GM19099 (cell line): ENCODE results near the gene NUDC.

Experiments used
- POLR2A ChIP-seq: IDR thresholded peaks from 3 replicates; pipeline ENCODE4 v1.6.1; 2011; ENCODE audit warnings: low read depth; ENCODE audit not compliant: insufficient read length; ENCODE audit errors: extremely low read depth

The NUDC gene

DNA sequence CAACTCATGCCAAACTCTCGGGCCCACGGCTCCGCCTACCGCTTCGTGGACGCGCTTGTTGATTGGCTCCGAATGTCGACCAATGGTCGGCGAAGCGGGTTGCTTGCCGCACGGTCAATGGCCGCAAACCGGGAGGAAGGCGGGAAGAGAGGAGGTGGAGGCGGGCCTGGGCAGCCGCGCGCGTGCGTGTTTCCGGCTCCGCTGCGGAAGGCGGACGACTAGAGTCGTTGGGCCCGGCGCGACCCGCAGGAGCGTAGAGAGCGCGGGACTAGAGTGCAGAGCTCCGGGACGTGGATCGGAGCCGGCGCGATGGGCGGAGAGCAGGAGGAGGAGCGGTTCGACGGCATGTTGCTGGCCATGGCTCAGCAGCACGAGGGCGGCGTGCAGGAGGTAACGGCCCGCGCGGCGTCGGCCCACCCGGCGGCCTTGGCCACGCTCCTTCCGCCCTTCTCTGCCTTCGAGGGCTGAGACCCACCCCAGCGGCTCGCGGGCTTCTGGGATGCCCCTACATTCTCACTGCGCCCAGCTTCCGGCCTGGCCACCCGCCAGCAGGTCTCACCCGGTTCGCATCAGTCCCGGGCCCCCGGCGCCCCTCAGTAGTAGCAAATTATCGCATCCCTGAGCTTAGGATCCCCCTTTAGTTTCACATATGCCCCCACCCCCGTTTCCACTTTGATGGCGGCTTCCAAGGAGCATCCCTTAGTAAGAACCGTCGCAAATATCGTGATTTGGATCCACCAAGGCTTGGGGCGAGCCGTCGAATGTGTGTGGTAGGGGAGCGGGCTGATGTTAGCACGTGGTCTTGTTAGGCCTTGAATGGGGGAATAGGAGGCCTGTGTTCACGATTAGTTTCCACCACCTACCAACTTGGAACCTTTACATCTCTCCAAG is at the start of gene NUDC:
NUDC (plus strand) TSS at position 204 of the 891 bp plus-strand sequence; CDS start at position 310, 106 bp downstream.
- TF ChIP-seq POLR2A, result peak; percentile 87

DNA sequence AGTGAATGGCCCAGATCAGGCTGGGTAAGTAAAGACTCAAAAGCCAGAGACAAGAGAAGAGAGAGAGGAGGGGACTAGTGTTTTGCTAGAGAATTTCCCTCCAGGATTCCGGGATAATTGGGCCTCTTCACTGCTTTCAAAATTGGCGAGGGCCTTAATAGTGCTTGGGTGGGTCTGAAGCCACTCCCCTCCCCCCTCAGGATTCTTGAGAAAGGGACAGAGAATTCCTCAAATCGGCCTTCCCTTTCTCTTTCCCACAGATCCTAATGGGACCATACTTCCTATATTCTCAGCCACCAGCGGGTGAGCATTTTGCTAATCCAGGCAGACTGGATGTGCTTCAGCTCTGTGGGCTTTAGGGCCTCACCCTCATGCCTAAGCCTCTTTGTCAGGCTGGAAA is 46.6 kb upstream of the NUDC start:
- no peak for TF ChIP-seq POLR2A

DNA sequence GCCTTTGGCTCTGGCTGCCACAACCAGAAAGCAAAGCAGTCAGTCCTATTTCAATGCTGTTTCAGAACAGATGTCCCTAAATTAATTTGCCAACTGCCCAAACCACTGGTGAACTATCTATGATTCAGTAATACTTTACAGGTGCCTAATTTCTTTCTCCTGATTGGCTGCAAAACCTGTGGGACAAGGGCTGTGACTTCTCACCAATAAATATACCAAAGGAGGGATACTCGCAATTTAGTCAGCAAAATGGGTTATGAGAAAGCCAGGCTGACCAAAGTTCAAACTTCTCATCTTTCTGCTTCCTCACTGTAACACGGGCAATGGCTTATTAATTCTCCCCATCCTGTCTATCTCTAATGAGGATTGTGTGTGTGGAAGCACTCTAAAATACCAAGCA is 44.2 kb upstream of the NUDC start:
- TF ChIP-seq POLR2A, result no peak

DNA sequence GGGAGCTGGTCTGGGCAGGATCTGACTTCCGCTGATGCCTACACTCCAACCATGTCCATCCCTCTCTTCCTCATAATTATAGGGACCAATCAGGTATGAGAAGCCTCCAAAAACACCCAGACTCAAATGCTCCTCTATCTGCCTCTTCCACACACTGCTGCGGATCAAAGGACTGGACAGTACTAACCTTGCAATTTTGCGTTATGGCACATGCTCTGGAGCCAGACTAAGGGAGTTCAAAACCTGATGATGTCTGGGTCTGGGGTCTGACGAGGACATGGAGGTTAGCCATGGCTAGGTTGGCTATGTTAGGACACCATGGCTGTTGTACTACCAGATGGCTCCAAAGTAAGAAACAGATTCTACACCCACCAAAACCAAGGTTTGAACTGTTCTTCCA is 41.8 kb upstream of the NUDC start:
- TF ChIP-seq POLR2A, result no peak

DNA sequence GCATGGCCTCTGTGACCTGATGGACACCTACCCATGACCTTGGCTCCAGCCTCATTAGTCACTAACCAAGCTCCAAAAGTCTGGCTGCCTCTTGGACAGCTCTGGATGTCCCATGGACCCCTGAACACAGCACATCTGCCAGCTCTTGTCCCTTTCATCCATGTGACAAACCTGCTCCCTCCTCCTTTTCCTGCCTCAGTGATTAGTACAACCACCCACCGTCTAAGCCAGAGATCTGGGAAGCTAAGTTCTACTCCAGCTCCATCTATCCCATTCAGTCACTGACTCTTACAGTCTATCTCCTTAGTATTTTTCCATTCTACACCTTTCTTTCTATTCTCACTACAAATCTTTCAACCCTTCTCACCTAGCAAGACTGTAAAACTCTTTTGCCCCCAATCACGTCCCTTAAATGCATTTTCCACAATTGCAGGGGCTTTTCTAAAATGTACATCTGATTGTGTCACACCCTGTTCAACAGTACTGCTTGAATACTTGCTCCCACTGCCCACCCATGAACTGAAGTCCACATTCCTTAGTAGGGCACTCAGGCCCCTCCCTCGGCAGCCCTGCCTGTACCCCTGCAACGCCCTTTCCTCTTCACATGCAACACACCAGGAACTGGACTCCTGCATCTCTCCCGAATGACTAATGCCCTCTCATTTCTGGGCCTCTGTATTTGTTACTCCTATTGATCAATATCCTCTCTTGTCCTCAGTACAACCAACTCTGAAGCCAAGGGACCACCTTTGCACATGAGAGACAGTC is 38.7 kb upstream of the NUDC start:
- no peak for TF ChIP-seq POLR2A

DNA sequence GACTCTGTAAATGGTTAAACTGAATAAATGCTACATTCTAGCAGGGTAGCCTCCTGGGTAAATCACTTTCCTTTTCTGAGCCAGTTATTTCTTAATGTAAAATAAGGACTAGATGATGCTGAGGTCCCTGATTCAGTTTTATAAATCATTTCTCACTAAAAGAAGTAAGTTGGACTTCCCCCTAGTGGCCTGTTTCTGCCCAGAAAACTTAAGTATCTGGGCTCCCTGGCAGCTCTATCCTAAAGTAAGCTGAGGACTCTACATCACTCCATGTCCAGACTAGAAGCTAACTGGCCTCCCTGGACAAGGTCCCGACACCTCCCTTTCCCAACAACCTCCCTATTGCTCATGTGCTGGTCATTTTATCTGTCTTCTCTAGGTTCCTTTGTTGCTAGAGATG is 34.4 kb upstream of the NUDC start:
- TF ChIP-seq POLR2A, result no peak

DNA sequence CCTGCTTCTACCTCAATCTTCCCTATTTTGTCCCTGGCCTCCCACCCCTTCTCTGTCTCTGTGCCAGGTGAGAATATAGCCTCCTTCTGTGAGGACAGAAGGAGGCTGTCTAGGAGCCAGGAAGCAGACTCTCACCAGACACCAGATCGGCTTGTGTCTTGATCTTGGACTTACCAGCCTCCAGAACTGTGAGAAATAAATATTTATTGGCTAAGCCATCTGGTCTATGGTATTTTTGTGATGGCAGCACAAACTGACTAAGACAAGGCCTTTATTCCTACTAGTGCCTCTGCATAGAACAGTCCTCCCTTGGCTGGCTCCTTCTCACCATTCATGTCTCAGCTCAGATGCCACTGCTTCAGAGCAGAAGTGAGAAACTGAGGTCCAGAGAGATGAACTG is 33.3 kb upstream of the NUDC start:
- no peak for TF ChIP-seq POLR2A

DNA sequence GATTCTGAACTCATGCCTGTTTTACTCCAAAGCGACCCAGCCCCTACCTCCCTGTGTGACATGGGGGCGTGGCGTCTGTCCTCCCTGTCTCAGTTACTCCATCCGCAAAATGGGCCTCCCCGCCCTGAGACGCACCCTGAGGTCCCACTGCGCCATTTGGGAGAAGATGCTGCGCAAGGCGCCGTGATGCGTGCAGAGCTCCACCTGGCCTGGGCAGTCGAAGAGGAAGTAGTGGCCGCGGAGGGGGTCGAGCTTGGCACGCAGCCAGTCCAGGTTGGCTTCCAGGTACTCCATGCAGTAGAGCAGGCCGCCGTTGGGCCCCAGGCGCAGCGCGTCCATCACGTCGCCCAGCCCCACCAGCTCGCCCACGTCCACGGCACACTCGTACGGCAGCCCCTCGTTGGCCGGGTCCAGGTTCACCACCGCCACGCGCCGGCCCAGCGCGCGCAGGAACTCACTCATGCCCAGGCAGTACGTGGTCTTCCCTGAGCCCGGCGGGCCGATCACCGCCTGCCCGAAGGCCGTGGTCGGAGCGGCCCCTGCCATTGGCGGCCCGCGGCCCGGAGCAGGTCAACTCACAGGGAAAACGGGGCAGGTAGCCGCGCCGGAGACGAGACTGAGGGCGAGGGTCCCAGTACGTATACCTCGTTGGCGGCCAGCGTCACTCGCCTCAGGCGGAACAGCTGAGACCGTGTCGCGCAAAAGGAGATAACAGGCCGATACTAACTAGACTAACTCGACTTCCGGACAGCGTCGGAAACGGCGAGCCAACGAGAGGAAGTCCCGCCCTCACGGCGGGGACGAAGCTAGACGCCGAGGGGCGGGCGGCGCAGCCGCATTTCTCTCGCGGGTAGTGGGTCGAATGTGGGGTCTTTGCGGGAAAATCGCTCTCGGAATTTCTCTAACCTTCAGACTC is 31.7 kb upstream of the NUDC start, which contains the start of gene GPN2:
GPN2 (minus strand) TSS at position 733 of the 916 bp plus-strand sequence; CDS start at position 546, 187 bp downstream.
- TF ChIP-seq POLR2A, result peak; percentile 88

DNA sequence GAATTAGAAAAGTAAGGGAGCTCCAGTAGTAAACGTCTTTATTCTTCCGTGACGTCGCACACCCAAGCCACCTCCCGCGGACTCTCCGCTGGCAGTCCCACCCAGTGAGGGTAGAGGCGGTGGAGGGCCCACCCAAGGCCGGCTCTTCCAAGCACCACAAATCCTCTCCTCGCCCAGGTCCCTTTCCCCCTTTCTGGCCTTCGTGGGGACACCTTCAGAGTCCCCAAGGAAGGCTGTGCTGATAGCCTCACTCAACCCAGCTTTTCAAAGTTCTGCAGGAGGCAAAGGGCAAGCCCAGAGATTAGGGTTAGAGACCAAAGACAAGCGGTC is 31.1 kb upstream of the NUDC start:
- TF ChIP-seq POLR2A, result no peak

DNA sequence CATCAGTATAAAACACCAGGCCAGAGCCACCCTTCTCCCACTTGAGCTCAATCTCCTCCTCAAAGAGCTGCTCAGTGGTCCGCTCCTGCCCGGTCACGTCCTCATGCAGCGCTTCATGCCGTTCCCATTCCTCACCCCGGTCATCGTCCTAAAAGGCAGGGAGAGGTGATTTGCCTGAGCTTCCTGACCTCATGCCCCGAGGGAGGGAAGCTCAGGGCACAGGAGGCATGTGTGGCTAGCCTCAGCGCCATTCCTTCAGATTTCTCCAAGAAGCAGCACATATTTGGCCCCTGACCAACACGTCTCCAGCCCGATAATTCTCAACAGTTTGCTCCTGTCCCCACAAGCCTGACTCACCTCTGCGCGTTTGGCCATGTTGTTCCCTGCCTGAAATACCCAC is 27.3 kb upstream of the NUDC start:
- no peak for TF ChIP-seq POLR2A

DNA sequence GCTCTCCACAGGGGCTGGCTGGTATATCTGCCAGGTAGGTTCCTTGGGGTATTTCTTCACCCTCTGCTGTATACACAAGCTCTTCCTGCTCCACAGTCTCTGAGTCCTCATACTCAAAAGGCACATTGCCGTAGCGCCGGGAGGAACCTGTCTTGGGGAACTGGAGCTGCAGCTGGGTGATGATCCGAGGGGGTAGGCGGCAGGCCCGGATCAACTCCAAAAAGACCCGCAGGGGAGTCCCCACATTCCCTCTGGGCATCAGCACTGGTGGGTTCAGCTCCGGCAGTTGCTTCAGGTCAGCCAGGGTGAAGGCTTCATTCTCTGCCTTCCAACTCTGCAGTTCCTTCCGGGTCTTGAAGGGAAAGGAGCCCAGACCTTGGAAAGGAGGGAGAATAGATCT is 24.2 kb upstream of the NUDC start:
- no peak for TF ChIP-seq POLR2A

DNA sequence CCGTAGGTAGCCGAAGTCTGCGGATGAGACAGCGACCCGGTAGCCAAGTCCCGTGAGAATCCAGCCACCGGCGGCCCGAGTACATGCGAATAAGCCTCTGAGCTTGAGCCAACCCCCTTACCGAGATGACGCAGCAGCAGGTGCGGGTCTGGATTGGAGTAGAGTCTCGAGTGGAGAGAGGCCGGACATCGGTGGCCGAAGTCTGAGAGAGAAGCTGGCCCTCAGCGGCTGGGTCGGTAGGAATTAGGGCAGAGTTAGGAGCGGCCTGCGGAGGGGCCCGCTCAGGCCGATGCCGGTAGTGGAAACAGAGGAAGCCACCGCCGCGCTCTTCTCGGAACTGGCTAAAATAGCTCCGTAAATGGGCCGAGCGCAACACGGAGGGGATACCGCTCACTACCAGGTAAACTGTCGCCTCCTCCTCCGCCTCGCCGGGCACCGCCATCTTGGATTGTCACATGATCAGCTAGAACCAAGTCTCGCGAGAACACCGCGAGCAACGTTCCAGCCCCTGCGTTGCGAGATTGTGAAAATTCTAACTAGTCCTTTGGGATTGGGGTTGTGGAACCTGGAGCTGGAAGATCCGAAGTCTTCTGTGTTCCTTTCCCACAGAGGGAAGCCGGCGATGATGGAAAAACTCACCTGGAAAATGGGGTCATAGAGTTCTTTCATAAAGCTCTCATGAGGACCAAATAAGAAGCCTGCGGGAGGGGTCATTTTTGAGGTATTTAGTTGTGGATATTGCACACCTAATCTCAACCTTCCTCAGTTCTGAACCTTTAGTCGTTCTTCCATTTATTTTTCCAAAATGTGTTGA is 21.3 kb upstream of the NUDC start, which contains the start of gene GPATCH3:
GPATCH3 (minus strand) TSS at position 467 of the 814 bp plus-strand sequence; CDS start at position 442, 25 bp downstream.
- peak; percentile 93 for TF ChIP-seq POLR2A

DNA sequence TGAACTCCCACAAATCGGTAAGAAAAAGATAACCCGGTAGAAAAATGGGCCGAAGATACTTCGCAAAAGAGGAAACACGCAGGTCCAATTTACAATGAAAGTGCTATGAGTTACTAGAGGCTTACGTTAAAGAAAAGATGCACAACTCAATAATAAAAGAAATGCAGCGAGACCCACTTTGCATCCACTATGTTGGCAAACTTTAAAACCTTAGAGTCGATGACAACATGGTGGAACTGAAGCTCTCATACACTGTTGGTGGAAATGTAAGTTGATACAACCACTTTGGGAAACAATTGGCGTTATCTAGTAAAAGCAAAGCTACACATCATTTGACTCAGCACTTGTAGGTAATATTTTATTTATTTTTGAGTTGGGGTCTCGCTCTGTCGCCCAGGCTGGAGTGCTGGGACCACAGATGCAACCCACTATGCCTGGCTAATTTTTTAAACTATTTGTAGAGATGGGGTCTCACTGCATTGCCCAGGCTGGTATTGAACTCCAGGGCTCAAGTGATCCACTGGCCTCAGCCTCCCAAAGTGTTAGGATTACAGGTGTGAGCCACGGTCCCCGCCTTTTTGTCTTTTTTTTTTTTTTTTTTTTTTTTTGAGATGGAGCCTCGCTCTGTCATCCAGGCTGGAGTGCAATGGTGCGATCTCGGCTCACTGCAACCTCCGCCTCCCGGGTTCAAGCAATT is 20.6 kb upstream of the NUDC start:
- no peak for TF ChIP-seq POLR2A
